AG08395 (cell line): ENCODE data around the gene GIPR.
"Not testable (repeated sequence)": the region's sequence is repeated elsewhere in the genome, so short reads cannot be mapped to it uniquely, and the experiment has no call there.

ENCODE experiments used
- DNase-seq: peaks from one replicate; pipeline ENCODE4 v3.0.0; 2012; ENCODE audit warnings: mixed read lengths, low spot score

GIPR gene

GRCh38 chr19:45691516-45692186 is 23.6 kb downstream of the GIPR start, which contains the start of gene SNRPD2:
TSS of gene SNRPD2 (minus strand) at chr19:45691953. CDS start at chr19:45691888, 65 bp downstream.
- peak; percentile 97 for DNase-seq

- DNase-seq = peak; percentile 98
Measured at GRCh38 chr19:45692187-45693105, 24.4 kb downstream of the GIPR start, which contains the start of gene QPCTL. TSS of gene QPCTL (plus strand) at chr19:45692666. CDS start at chr19:45692704, 38 bp downstream.

DNA sequence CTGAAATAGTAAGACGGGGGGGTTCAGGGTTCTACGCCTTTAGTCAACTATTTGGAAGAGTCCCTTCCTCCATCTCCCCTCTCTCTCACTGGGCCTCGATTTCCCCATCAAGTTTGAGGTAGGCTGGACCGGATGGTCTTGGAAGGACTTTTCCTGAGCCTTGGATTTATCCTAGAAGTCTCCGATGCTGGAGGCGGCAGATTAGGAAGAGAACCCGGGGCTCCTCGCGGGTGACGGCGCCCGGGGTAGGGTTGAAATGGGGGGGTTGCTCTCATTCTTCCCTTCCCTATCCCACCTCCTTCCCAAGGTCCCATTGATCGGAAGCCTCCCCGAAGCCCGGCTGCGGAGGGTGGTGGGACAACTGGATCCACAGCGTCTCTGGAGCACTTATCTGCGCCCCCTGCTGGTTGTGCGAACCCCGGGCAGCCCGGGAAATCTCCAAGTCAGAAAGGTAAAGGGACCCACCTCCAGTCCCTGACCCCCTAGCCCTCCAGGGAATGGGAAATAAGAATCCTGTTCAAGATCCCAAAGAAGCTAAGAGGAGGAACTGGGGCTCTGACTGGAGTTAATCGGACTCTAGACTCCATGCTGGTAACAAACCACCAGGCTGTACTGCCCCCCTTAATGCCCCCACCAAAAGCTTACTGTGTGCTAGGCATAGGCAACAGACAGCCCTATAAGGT is 25.2 kb downstream of the GIPR start:
- DNase-seq = peak; percentile 79

DNA sequence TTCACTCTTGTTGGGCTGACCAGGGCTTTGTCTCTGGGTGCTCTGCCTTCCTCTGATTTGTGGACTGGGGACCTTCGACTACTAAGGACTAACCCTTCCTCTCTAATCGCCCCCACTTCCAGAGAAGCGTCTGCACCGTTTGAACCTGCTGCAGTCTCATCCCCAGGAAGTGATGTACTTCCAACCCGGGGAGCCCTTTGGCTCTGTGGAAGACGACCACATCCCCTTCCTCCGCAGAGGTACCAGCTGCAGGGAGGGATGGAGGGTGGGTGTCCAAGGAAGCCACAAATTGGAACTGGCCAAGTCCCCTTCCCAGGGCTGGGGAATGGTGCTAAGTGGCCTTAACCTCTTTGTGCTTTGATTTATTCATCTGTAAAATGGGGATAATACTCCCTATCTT is 33.7 kb downstream of the GIPR start:
- no peak for DNase-seq

GRCh38 chr19:45705115-45705514 is 37.1 kb downstream of the GIPR start:
- no peak for DNase-seq

DNA sequence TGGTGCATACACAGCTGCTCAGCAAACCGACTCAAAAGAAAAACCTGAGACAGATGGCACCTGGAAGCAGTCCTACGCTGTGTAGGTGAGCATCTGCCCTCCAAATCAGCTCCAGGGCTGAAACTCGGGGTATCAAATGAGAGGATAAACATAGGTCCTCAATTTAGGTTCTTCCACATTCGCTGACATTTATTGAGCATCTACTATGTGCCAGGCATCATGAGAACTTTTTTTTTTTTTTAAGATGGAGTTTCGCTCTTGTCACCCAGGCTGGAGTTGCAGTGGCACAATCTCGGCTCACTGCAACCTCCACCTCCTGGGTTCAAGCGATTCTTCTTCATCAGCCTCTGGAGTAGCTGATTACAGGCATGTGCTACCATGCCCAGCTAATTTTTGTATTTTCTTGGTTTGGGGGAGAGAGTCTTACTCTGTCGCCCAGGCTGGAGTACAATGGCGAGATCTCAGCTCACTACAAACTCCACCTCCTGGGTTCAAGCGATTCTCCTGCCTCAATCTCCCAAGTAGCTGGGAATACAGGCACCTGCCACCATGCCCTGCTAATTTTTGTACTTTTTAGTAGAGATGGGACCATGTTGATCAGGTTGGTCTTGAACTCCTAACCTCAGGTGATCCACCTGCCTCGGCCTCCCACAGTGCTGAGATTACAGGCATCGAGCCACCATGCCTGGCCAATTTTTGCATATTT is 37.8 kb downstream of the GIPR start:
- DNase-seq = no peak

- DNase-seq = no peak
Measured at GRCh38 chr19:45710356-45711130, 42.5 kb downstream of the GIPR start.

DNA sequence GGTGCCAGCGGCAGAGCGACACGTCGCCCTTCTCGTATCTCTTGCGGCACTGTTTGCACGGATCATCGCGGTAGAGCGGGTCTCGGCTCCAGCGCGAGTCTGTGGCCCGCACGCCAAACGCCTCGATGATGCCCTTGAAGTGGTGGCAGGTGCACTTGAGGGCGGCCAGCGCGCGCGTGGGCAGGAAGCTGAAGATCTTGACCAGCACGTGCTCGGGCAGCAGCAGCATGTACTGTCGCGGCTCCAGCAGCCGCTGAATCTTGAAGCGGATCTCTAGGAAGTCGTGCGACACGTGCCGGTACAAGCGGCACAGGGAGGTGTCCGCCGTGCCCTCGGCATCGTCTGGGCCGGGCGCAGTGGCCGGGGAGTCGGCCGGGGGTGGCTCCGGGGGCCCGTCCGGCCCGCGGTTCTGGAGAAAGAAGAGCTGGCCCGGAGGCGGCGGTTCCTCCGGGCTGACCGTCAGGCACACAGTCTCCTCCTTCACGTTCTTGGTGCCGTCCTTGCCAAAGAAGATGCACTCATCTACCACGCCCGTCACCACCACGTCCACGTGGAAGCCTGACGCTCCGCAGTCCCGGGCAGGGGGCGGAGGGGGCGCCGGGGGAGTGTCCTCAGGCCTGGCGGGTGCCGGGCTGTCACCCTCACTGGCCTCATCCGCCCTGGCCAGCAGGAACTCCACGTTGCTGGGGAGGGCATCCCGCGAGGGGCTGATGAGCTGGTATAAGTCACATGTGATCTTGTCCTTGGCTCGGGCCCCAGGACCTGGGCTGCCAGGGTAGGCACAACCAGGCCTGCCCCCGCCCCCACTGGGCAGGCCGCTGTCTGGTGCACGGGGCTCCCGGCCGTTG is 44.1 kb downstream of the GIPR start:
- no peak for DNase-seq

DNA sequence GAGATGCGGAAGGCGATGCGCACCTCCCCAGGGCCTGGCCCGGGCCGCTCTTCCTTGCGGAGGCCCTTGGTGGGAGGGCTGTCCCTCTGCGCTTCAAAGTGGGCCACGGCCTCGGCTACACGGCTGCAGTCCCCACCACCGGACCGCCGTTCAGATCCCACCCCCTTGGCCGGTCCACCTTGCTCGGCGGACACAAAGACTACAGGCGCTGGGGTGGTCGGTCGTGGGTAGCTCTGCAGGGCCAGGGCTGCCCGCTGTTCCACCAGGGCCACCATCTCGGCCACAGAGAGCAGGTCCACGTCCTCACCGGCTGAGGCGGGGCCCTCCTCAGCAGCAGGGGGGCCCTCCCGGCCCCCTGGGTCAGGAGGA is 44.7 kb downstream of the GIPR start:
- no peak for DNase-seq

DNA sequence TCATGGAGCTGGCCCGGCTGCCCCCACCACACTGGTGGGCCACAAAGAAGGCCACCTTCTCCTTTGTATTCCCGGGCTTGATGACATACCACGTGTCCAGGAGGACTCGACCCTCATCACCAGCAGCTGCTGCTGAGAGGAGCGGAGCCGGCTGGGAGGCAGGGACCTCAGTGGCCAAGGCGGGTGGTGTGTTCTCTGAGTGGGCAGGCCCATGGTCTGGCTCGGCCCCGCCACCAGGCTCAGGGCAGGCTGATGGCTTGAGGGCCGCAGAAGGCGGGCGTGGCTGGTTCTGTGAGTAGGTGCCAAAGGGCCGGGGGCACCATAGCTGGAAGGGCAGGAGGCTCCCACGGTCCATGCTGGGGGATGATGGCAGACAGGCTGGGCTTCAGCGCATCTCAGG is 45.1 kb downstream of the GIPR start:
- DNase-seq = no peak

DNA sequence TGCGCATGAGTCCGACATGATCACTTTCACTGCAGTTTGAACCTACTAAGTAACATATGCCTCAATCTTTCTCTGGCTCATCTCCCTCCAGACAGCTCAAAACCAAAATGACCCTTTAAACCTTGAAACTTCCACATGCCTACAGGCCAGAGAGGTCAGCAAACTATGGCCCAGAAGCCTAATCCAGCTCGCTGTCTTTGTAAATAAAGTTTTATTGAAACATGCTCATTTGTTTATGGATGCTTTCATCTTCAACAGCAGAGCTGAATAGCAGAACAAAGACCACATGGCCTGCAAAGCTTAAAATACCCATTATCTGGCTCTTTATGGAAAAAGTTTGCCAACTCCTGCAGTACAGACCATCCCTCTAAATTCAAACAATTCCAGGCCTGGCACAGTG is 47.1 kb downstream of the GIPR start:
- DNase-seq = no peak

DNA sequence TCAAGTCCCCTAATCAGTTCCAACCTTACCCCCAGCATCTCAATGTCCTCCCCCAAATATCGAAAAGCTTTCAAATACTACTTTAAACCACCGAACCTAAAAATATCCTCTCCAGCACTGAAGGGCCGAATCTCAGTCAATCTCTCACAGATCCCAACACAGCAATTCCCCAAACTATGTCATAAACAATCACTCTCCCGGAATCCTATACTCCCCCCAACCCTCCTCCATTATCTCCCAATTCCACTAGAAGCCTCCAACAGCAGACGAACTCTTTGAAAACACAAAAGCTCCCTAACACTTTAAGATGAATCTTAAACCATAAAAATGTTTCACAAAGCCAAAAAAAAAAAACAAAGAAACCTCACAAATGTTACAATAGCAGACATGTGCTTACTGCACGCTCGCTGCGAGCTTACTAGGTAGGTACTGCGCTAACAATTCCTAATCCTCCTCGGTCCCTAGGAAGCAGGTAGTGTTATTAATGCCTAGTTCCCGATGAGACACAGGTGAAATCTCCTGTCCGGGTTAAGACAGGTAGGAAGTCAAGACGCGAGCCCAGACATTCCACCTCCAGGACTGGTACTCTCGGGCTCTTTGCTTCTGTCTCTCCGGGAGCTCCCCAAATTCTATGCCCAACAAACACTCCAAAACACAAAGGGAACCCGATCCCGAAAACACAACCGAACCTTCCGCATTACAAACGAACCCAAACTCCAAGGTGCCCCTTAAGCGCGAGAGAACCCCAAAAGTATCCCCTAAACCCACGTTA is 48.5 kb downstream of the GIPR start:
- peak; percentile 31 for DNase-seq

DNA sequence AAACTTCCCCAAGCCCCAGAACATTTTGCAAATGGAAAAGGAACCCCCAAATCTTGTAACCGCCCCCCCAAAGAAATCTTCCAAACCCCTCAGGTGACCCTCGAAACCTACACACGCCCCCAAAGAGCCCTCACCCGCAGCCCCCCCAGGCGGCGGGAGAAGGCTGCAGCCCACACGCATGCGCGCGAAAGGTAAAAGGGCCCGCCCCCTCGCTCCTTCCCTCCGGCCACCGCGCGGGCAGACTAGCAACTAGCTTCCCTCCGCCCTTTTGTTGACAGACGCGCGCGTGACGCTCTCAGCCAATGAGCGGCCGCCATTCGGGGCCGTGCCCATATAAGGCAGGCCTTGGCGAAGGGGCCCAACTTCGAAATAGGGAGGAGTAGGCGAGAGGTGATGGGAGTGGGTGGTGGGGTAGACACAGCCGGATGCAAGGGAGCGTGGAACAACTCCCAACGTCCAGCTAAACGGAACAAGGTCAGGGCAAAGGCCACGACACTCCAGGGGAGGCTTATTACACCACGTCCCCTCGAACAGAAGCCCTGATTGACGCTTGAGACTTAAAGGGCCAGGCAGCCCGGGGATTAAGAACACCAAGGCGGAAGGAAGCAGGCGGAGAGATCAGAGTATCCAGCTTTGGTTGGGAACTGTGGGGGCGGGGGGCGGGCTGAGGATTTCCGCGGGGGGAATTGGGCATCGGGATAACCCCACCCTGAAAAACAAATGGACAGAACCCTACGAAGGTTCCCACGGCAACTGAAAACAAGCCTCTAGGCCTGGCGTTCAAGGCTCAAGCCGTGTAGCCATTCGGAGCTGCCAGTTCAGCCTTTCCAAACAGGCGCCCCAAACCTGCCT is 49.3 kb downstream of the GIPR start:
- DNase-seq = peak; percentile 99

- no peak for DNase-seq
Measured at GRCh38 chr19:45717983-45718650, 50.1 kb downstream of the GIPR start.

DNA sequence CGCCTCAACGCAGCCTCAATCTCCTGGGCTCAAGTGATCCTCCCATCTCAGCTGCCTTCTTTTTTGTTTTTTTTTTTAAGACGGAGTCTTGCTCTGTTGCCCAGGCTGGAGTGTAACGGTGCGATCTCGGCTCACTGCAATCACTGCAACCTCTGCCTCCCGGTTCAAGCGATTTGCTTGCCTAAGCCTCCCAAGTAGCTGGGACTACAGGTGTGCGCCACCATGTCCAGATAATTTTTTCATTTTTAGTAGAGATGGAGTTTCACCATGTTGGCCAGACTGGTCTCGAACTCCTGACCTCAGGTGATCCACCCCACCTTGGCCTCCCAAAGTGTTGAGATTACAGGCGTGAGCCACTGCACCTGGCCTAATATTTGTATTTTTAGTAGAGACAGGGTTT is 52.0 kb downstream of the GIPR start:
- DNase-seq = not testable (repeated sequence)

GRCh38 chr19:45728683-45729082 is 60.7 kb downstream of the GIPR start:
- not testable (repeated sequence) for DNase-seq

DNA sequence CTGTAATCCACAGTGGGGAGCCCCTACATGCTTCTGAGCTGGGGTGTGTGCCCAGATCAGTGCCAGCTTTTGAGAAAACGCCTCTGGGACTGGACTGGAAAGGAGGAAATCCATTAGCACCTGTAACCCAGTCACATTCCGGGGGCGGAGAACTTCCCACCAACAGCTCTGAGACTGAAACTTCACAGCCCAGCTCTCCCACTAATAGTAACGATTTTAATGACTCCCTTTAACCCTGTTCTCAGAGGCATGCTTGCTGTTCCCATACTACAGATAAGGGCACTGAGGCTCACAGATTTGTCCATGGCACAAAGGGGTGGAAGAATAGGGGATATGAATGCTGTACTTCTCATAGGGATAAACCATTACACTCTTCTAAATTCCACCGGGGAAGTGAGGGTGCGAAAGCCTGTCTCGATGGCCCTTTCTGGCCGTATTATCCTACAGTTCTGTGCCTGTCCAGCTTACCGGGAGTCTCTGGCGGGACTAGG is 61.8 kb downstream of the GIPR start:
- DNase-seq = no peak
